Measurements from ENCODE around the gene NOP56. TPM values are rescaled to one million over a fixed set of nuclear protein-coding genes. Genes with fewer than 3 reads are reported as not detected.

NOP56 gene
- total RNA-seq (2021; fragmentation: NEBNext Ultra II Directional; extraction: Animal tissue kit (Norgen Biotek cat#: 25700)) = 100 to 1,000 TPM; 151 to 222 (median 165) TPM
- long read RNA-seq, transcript NOP56-201 (12 exons, 2,400 nt) = major isoform, 44 of 108 reads
- long read RNA-seq, partial matches to known transcripts = 51 of 108 reads
- long read RNA-seq, other reads (novel, unspliced or antisense) = 8 of 108 reads

- TF ChIP-seq CTCF (IDR thresholded peaks at IDR 0.05) = no peak
- peak within 1 kb of the TSS; percentile 91 for H3K27ac Mint-ChIP-seq
- DNase-seq = peak; percentile 81
- H3K9me3 Mint-ChIP-seq = no peaks in the 10 kb centered on the region
- 0 out of 2 replicates have a peak, but pooled peaks cover 3% of the 10 kb centered on the region for H3K27me3 Mint-ChIP-seq (ENCODE audit: insufficient read depth)
- H3K4me3 Mint-ChIP-seq = peak within 1 kb of the TSS; percentile 96
- peaks cover 33% of the 10 kb centered on the region for H3K4me1 Mint-ChIP-seq (ENCODE audit: low read depth)
- peaks cover 32% of the 10 kb centered on the region for H3K36me3 Mint-ChIP-seq (ENCODE audit: low read depth)
Measured at GRCh38 chr20:2651772-2652723, at the start of gene NOP56. TSS of gene NOP56 (plus strand) at chr20:2652632. CDS start at chr20:2652661, 29 bp downstream.

- TF ChIP-seq CTCF (IDR thresholded peaks at IDR 0.05) = no peak
- Mint-ChIP-seq H3K27me3 (ENCODE audit: insufficient read depth) (peaks cover 17% of the 10 kb centered on the region), H3K9me3 (peaks cover 23% of the 10 kb centered on the region), H3K4me3 (no peak overlapping the region), H3K27ac (no peak overlapping the region), H3K4me1 (ENCODE audit: low read depth) (peaks cover 7% of the 10 kb centered on the region; the same call in 1 of the 2 replicates), H3K36me3 (ENCODE audit: low read depth) (peaks cover 13% of the 10 kb centered on the region)
- DNase-seq = no peak
Measured at GRCh38 chr20:2602746-2603145, 49.7 kb upstream of the NOP56 start.

- TF ChIP-seq CTCF (IDR thresholded peaks at IDR 0.05) = no peak
Measured at GRCh38 chr20:2603816-2604505, 48.5 kb upstream of the NOP56 start.

GRCh38 chr20:2604506-2604835 is 48.0 kb upstream of the NOP56 start:
- no peak for TF ChIP-seq CTCF (IDR thresholded peaks at IDR 0.05)
- no peak for DNase-seq
- H3K4me3 Mint-ChIP-seq = no peak overlapping the region
- H3K27me3 Mint-ChIP-seq (ENCODE audit: insufficient read depth) = peaks cover 16% of the 10 kb centered on the region
- peaks cover 13% of the 10 kb centered on the region for H3K36me3 Mint-ChIP-seq (ENCODE audit: low read depth)
- no peak overlapping the region for H3K27ac Mint-ChIP-seq
- peaks cover 7% of the 10 kb centered on the region; the same call in 1 of the 2 replicates for H3K4me1 Mint-ChIP-seq (ENCODE audit: low read depth)
- peaks cover 23% of the 10 kb centered on the region for H3K9me3 Mint-ChIP-seq

More at GRCh38 chr20:2603816-2604505, 48.5 kb upstream of the NOP56 start:
- Mint-ChIP-seq H3K4me3 (no peak overlapping the region), H3K36me3 (ENCODE audit: low read depth) (peaks cover 13% of the 10 kb centered on the region), H3K9me3 (peaks cover 23% of the 10 kb centered on the region), H3K4me1 (ENCODE audit: low read depth) (peaks cover 7% of the 10 kb centered on the region; the same call in 1 of the 2 replicates), H3K27me3 (ENCODE audit: insufficient read depth) (peaks cover 17% of the 10 kb centered on the region), H3K27ac (no peak overlapping the region)
- DNase-seq = no peak

GRCh38 chr20:2606507-2607006 is 45.9 kb upstream of the NOP56 start:
- Mint-ChIP-seq H3K4me3 (no peak overlapping the region), H3K4me1 (ENCODE audit: low read depth) (peaks cover 7% of the 10 kb centered on the region; the same call in 1 of the 2 replicates), H3K36me3 (ENCODE audit: low read depth) (peaks cover 13% of the 10 kb centered on the region), H3K9me3 (peaks cover 23% of the 10 kb centered on the region), H3K27me3 (ENCODE audit: insufficient read depth) (peaks cover 11% of the 10 kb centered on the region), H3K27ac (no peak overlapping the region)
- no peak for TF ChIP-seq CTCF (IDR thresholded peaks at IDR 0.05)
- no peak for DNase-seq

Data from HFFc6 (cell line).